ENCODE data around the gene PARVA. TPM values are rescaled to one million over a fixed set of nuclear protein-coding genes. Genes with fewer than 3 reads are reported as not detected.

The PARVA gene
- total RNA-seq, 2 experiments from 2014 or later, result 0.08 to 0.98 TPM

DNA sequence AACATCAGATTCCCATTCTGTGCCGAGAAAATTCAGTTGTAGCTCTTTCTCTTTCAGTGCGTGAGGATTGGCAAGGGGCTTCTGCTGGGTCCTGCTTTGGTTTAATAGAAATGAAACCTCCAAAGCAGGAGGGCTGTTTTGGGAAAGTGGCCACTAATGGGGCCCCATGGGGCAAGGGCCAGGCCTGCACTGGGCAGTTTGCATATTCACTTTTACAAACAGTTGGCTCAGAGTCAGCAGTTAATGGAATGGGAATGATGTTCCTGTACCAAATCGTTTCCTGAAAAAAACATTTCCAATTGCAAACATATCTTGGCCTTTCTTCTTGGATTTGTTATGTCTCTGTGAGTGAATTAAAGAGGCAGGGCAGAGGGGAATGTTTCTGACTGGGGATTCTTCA is 92.1 kb downstream of the PARVA start:
- Histone ChIP-seq H3K4me3 (ENCODE audit: low read length) (no peak overlapping the region), H3K9me3 (ENCODE audit: control insufficient read depth in 1 of 2, insufficient read depth in 1 of 2, low read length in 2 of 2) (peaks cover 4 to 6% of the 10 kb centered on the region in 2 experiments), H3K27me3 (ENCODE audit: control insufficient read depth in 1 of 2, insufficient read depth in 2 of 2, low read length in 2 of 2) (no peaks in the 10 kb centered on the region), H3K36me3 (ENCODE audit: insufficient read depth, low read length) (no peaks in the 10 kb centered on the region), H3K4me1 (ENCODE audit: insufficient read depth, low read length) (no peaks in the 10 kb centered on the region), H3K27ac (ENCODE audit: low read depth in 1 of 2, low read length in 2 of 2) (no peak overlapping the region)
- no peaks in the 10 kb centered on the region for H3K4me1 Mint-ChIP-seq (ENCODE audit: low read depth)
- TF ChIP-seq, protein P1, sequence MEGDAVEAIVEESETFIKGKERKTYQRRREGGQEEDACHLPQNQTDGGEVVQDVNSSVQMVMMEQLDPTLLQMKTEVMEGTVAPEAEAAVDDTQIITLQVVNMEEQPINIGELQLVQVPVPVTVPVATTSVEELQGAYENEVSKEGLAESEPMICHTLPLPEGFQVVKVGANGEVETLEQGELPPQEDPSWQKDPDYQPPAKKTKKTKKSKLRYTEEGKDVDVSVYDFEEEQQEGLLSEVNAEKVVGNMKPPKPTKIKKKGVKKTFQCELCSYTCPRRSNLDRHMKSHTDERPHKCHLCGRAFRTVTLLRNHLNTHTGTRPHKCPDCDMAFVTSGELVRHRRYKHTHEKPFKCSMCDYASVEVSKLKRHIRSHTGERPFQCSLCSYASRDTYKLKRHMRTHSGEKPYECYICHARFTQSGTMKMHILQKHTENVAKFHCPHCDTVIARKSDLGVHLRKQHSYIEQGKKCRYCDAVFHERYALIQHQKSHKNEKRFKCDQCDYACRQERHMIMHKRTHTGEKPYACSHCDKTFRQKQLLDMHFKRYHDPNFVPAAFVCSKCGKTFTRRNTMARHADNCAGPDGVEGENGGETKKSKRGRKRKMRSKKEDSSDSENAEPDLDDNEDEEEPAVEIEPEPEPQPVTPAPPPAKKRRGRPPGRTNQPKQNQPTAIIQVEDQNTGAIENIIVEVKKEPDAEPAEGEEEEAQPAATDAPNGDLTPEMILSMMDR (IDR thresholded peaks at IDR 0.05), result no peak
- H3K27ac Mint-ChIP-seq, result no peak overlapping the region
- H3K4me3 Mint-ChIP-seq, result no peak overlapping the region
- H3K27me3 Mint-ChIP-seq, result no peaks in the 10 kb centered on the region
- ATAC-seq (ENCODE audit: poor library complexity), result no peak
- ChIA-PET CTCF (no interaction called here), POLR2A (no interaction called here)
- H3K9me3 Mint-ChIP-seq, result no peaks in the 10 kb centered on the region
- DNase-seq, result no peak
- no peaks in the 10 kb centered on the region for H3K36me3 Mint-ChIP-seq (ENCODE audit: low read depth)
- intact Hi-C loops (cut with DNase I, micrococcal nuclease), result no loop called here

- H3K4me3 ChIP-seq (ENCODE audit: low read length), result no peak overlapping the region
- ATAC-seq (ENCODE audit: poor library complexity), result no peak
- no peaks in the 10 kb centered on the region for H3K9me3 Mint-ChIP-seq
- ChIA-PET POLR2A (no interaction called here), CTCF (no interaction called here)
- no peak overlapping the region for H3K27ac Mint-ChIP-seq
- no peaks in the 10 kb centered on the region for H3K36me3 ChIP-seq (ENCODE audit: insufficient read depth, low read length)
- no peak overlapping the region for H3K4me3 Mint-ChIP-seq
- peaks cover 0 to under 1% of the 10 kb centered on the region in 2 experiments for H3K9me3 ChIP-seq (ENCODE audit: control insufficient read depth in 1 of 2, insufficient read depth in 1 of 2, low read length in 2 of 2)
- intact Hi-C loops (cut with DNase I, micrococcal nuclease), result no loop called here
- H3K4me1 ChIP-seq (ENCODE audit: insufficient read depth, low read length), result no peaks in the 10 kb centered on the region
- no peaks in the 10 kb centered on the region for H3K36me3 Mint-ChIP-seq (ENCODE audit: low read depth)
- no peaks in the 10 kb centered on the region for H3K27me3 ChIP-seq (ENCODE audit: control insufficient read depth in 1 of 2, insufficient read depth in 2 of 2, low read length in 2 of 2)
- no peak overlapping the region for H3K27ac ChIP-seq (ENCODE audit: low read depth in 1 of 2, low read length in 2 of 2)
- TF ChIP-seq, protein P1 (IDR thresholded peaks at IDR 0.05), result no peak
- no peaks in the 10 kb centered on the region for H3K4me1 Mint-ChIP-seq (ENCODE audit: low read depth)
- no peak for DNase-seq
- peaks cover 4% of the 10 kb centered on the region for H3K27me3 Mint-ChIP-seq
These were observed 92.9 kb downstream of the PARVA start for GRCh38 chr11:12470236-12470635.

DNA sequence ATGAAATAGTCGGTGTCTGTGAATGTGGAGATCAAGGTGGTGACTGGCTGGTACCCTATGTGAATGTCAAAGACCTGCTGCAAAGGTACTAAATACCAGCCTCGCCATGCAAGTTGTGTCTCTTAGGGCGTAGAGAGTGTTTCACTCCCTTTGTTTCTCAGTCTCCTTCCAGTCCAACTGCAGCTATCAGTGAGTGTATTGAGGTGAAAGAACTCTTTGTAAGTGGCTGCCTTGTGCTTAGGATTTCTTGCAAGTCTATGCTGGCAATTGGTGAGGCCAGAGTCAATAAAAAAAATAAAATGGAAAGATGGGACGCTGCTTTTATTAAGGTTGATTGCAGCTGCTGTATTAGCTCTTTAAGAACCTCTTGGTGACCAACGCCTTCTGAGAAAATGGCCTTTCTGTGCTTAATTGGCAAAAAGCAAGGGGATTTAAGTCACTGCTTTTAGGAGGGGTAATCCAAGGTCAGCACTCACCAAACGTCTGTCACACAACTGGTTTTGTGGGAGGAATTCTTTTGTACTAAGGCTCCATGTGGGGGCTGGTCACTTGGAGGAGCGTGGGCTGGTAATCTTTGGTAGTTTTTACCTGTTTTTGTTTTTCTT is 95.1 kb downstream of the PARVA start:
- intact Hi-C loops (cut with DNase I, micrococcal nuclease), result no loop called here
- H3K4me1 Mint-ChIP-seq (ENCODE audit: low read depth), result no peaks in the 10 kb centered on the region
- no peaks in the 10 kb centered on the region for H3K9me3 Mint-ChIP-seq
- POLR2A ChIA-PET, result no interaction called here
- Histone ChIP-seq H3K9me3 (ENCODE audit: control insufficient read depth in 1 of 2, insufficient read depth in 1 of 2, low read length in 2 of 2) (peaks cover 0 to 5% of the 10 kb centered on the region in 2 experiments), H3K36me3 (ENCODE audit: insufficient read depth, low read length) (no peaks in the 10 kb centered on the region), H3K4me1 (ENCODE audit: insufficient read depth, low read length) (no peaks in the 10 kb centered on the region), H3K4me3 (ENCODE audit: low read length) (no peak overlapping the region), H3K27me3 (ENCODE audit: control insufficient read depth in 1 of 2, insufficient read depth in 2 of 2, low read length in 2 of 2) (no peaks in the 10 kb centered on the region), H3K27ac (ENCODE audit: low read depth in 1 of 2, low read length in 2 of 2) (no peak overlapping the region)
- no peaks in the 10 kb centered on the region for H3K36me3 Mint-ChIP-seq (ENCODE audit: low read depth)
- H3K27me3 Mint-ChIP-seq, result peaks cover 7% of the 10 kb centered on the region
- CTCF ChIA-PET, result no interaction called here
- DNase-seq (no peak), ATAC-seq (ENCODE audit: poor library complexity) (no peak)
- no peak overlapping the region for H3K4me3 Mint-ChIP-seq
- TF ChIP-seq, protein P1 (IDR thresholded peaks at IDR 0.05), result no peak
- H3K27ac Mint-ChIP-seq, result no peak overlapping the region

All from CD4-positive, alpha-beta T cell (primary cell).